ENCODE data around the gene ALDH2. TPM values are rescaled to one million over a fixed set of nuclear protein-coding genes. Genes with fewer than 3 reads are reported as not detected.
"Not testable (repeated sequence)": the region's sequence is repeated elsewhere in the genome, so short reads cannot be mapped to it uniquely, and the experiment has no call there.

The ALDH2 gene
- total RNA-seq, 1 experiment from 2014 or later: not detected

- no peak for DNase-seq (ENCODE audit: low spot score)
Observed at GRCh38 chr12:111759271-111759670, 7.5 kb upstream of the ALDH2 start.

GRCh38 chr12:111759991-111760390, 6.7 kb upstream of the ALDH2 start:
- no peak for DNase-seq (ENCODE audit: low spot score)

- no peak for DNase-seq (ENCODE audit: low spot score)
Observed at GRCh38 chr12:111761099-111761498, 5.6 kb upstream of the ALDH2 start.

GRCh38 chr12:111761706-111762105, 5.0 kb upstream of the ALDH2 start:
- DNase-seq (ENCODE audit: low spot score): no peak

GRCh38 chr12:111763552-111763951, 3.2 kb upstream of the ALDH2 start:
- not testable (repeated sequence) for DNase-seq (ENCODE audit: low spot score)

- DNase-seq (ENCODE audit: low spot score): no peak
Observed at GRCh38 chr12:111764120-111764821, 2.5 kb upstream of the ALDH2 start.

GRCh38 chr12:111767362-111768158, 827 bp downstream of the ALDH2 start:
- DNase-seq (ENCODE audit: low spot score): no peak

- no peak for DNase-seq (ENCODE audit: low spot score)
Observed at GRCh38 chr12:111768159-111768895, 1.6 kb downstream of the ALDH2 start.

- no peak for DNase-seq (ENCODE audit: low spot score)
Observed at GRCh38 chr12:111769599-111769998, 2.9 kb downstream of the ALDH2 start.

- DNase-seq (ENCODE audit: low spot score): peak; percentile 47
Observed at GRCh38 chr12:111773801-111774551, 7.2 kb downstream of the ALDH2 start.

GRCh38 chr12:111775205-111776193, 8.8 kb downstream of the ALDH2 start:
- no peak for DNase-seq (ENCODE audit: low spot score)

GRCh38 chr12:111776836-111777344, 10.2 kb downstream of the ALDH2 start:
- no peak for DNase-seq (ENCODE audit: low spot score)

GRCh38 chr12:111777345-111778045, 10.8 kb downstream of the ALDH2 start:
- DNase-seq (ENCODE audit: low spot score): no peak

GRCh38 chr12:111780166-111780565, 13.4 kb downstream of the ALDH2 start:
- no peak for DNase-seq (ENCODE audit: low spot score)

- no peak for DNase-seq (ENCODE audit: low spot score)
Observed at GRCh38 chr12:111780615-111781014, 13.9 kb downstream of the ALDH2 start.

GRCh38 chr12:111781085-111781658, 14.4 kb downstream of the ALDH2 start:
- no peak for DNase-seq (ENCODE audit: low spot score)

GRCh38 chr12:111783046-111783445, 16.3 kb downstream of the ALDH2 start:
- DNase-seq (ENCODE audit: low spot score): no peak

GRCh38 chr12:111784953-111785352, 18.2 kb downstream of the ALDH2 start:
- no peak for DNase-seq (ENCODE audit: low spot score)

- DNase-seq (ENCODE audit: low spot score): peak; percentile 41
Observed at GRCh38 chr12:111785651-111786050, 18.9 kb downstream of the ALDH2 start.

Data from A172 (cell line).